Measurements from ENCODE around the gene CDC45. TPM values are rescaled to one million over a fixed set of nuclear protein-coding genes. Genes with fewer than 3 reads are reported as not detected.

CDC45 gene
- total RNA-seq, 1 donor: 22.9 TPM

GRCh38 chr22:19463491-19464469 lies 15.9 kb upstream of the CDC45 start:
- H3K4me3 ChIP-seq (ENCODE audit: low read depth, low read length): no peak overlapping the region
- no peak for TF ChIP-seq CTCF (IDR thresholded peaks at IDR 0.05; ENCODE audit: insufficient read depth, low read length)
- peak; percentile 64 for DNase-seq (ENCODE audit: low read depth)

GRCh38 chr22:19464546-19464945 lies 15.2 kb upstream of the CDC45 start:
- DNase-seq (ENCODE audit: low read depth): no peak
- no peak overlapping the region for H3K4me3 ChIP-seq (ENCODE audit: low read depth, low read length)
- TF ChIP-seq CTCF (IDR thresholded peaks at IDR 0.05; ENCODE audit: insufficient read depth, low read length): no peak

GRCh38 chr22:19464975-19465374 lies 14.7 kb upstream of the CDC45 start:
- DNase-seq (ENCODE audit: low read depth): no peak
- H3K4me3 ChIP-seq (ENCODE audit: low read depth, low read length): no peak overlapping the region
- no peak for TF ChIP-seq CTCF (IDR thresholded peaks at IDR 0.05; ENCODE audit: insufficient read depth, low read length)

GRCh38 chr22:19466126-19466716 lies 13.5 kb upstream of the CDC45 start:
- TF ChIP-seq CTCF (IDR thresholded peaks at IDR 0.05; ENCODE audit: insufficient read depth, low read length): no peak
- no peak for DNase-seq (ENCODE audit: low read depth)
- H3K4me3 ChIP-seq (ENCODE audit: low read depth, low read length): no peak overlapping the region

- no peak for DNase-seq (ENCODE audit: low read depth)
- TF ChIP-seq CTCF (IDR thresholded peaks at IDR 0.05; ENCODE audit: insufficient read depth, low read length): no peak
- no peak overlapping the region for H3K4me3 ChIP-seq (ENCODE audit: low read depth, low read length)
These were observed 12.6 kb upstream of the CDC45 start for GRCh38 chr22:19466848-19467752.

GRCh38 chr22:19467912-19468311 lies 11.8 kb upstream of the CDC45 start:
- no peak overlapping the region for H3K4me3 ChIP-seq (ENCODE audit: low read depth, low read length)
- no peak for DNase-seq (ENCODE audit: low read depth)
- TF ChIP-seq CTCF (IDR thresholded peaks at IDR 0.05; ENCODE audit: insufficient read depth, low read length): no peak
